NCI-H2107 treated with DMSO at 0.1 percent for 48 hours (cell line): ENCODE results near the gene ZBTB34.

Experiments
- DNase-seq: peaks from one replicate; lab custom pipeline; 2025; ENCODE audit not compliant: unreplicated experiment; lab: John Stamatoyannopoulos, UW

ZBTB34 gene

GRCh38 chr9:126875756-126876510 is 15.5 kb downstream of the ZBTB34 start:
- no peak for DNase-seq

GRCh38 chr9:126876531-126876930 is 16.1 kb downstream of the ZBTB34 start:
- no peak for DNase-seq

- no peak for DNase-seq
Observed at GRCh38 chr9:126877418-126877817, 17.0 kb downstream of the ZBTB34 start.

GRCh38 chr9:126879288-126879687 is 18.8 kb downstream of the ZBTB34 start:
- DNase-seq: no peak

- no peak for DNase-seq
Observed at GRCh38 chr9:126880226-126880946, 19.9 kb downstream of the ZBTB34 start.

- DNase-seq: no peak
Observed at GRCh38 chr9:126880947-126881332, 20.5 kb downstream of the ZBTB34 start.

GRCh38 chr9:126882746-126883145 is 22.3 kb downstream of the ZBTB34 start:
- no peak for DNase-seq

GRCh38 chr9:126883636-126884035 is 23.2 kb downstream of the ZBTB34 start:
- DNase-seq: no peak

GRCh38 chr9:126885131-126885641 is 24.7 kb downstream of the ZBTB34 start:
- no peak for DNase-seq

GRCh38 chr9:126886034-126886822 is 25.8 kb downstream of the ZBTB34 start:
- no peak for DNase-seq

- DNase-seq: no peak
Observed at GRCh38 chr9:126886897-126887296, 26.5 kb downstream of the ZBTB34 start.

- no peak for DNase-seq
Observed at GRCh38 chr9:126891676-126892075, 31.2 kb downstream of the ZBTB34 start.

- DNase-seq: no peak
Observed at GRCh38 chr9:126893079-126893478, 32.6 kb downstream of the ZBTB34 start.

- no peak for DNase-seq
Observed at GRCh38 chr9:126894052-126894603, 33.7 kb downstream of the ZBTB34 start.

- DNase-seq: no peak
Observed at GRCh38 chr9:126902210-126902609, 41.8 kb downstream of the ZBTB34 start.

- no peak for DNase-seq
Observed at GRCh38 chr9:126904586-126904985, 44.1 kb downstream of the ZBTB34 start.

GRCh38 chr9:126906091-126906490 is 45.7 kb downstream of the ZBTB34 start:
- DNase-seq: no peak

GRCh38 chr9:126907058-126907457 is 46.6 kb downstream of the ZBTB34 start:
- no peak for DNase-seq

GRCh38 chr9:126914458-126915280 is 54.2 kb downstream of the ZBTB34 start, which contains the start of gene RALGPS1:
Gene RALGPS1 (plus strand): TSS chr9:126914782. CDS start chr9:126962290, 47,508 bp downstream.
- DNase-seq: peak; percentile 81

GRCh38 chr9:126915281-126915816 is 54.9 kb downstream of the ZBTB34 start:
- DNase-seq: peak; percentile 56
